GM20431 (cell line): ENCODE data around the gene KRTAP12-1.

Experiments used
- in situ Hi-C: fragments of 300-500 bp; cut with MseI, MboI; formaldehyde crosslinking; loops from one replicate; pipeline ENCODE4 v1.15.0; 2020; ENCODE audit warnings: low sequenced_read_pairs; ENCODE audit not compliant: unreplicated experiment

Gene KRTAP12-1, protein sequence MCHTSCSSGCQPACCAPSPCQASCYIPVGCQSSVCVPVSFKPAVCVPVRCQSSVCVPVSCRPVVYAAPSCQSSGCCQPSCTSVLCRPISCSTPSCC

DNA sequence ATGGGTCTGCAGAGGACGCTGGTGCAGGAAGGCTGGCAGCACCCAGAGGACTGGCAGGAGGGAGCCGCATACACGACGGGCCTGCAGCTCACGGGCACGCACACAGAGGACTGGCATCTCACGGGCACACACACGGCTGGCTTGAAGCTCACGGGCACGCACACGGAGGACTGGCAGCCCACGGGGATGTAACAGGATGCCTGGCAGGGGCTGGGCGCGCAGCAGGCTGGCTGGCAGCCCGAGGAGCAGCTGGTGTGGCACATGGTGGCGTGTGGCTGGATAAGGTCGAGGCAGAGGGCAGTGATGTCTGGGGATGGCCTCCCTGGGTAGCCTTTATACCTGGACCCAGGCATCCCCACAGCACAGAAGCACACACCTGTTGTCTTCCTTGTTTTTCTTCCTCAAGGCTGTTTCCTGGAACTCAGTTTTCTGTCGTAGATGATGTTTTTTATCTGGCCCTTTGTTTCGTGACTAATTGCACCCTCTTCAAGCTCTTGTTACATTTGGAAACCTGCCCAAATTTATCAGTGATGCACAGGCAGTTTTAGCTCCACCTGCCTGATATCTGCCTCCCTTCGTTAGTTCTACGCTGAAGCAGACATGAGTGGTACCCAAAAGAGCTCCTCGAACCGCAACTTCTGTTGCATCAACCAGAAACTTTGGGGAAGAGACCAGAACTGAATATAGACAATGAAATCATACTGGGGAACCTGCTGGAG, at the start of gene KRTAP12-1:
TSS of gene KRTAP12-1 (minus strand) at position 303 of the 719 bp plus-strand sequence. CDS start at position 263, 40 bp downstream.
- in situ Hi-C loops, result no loop called here

DNA sequence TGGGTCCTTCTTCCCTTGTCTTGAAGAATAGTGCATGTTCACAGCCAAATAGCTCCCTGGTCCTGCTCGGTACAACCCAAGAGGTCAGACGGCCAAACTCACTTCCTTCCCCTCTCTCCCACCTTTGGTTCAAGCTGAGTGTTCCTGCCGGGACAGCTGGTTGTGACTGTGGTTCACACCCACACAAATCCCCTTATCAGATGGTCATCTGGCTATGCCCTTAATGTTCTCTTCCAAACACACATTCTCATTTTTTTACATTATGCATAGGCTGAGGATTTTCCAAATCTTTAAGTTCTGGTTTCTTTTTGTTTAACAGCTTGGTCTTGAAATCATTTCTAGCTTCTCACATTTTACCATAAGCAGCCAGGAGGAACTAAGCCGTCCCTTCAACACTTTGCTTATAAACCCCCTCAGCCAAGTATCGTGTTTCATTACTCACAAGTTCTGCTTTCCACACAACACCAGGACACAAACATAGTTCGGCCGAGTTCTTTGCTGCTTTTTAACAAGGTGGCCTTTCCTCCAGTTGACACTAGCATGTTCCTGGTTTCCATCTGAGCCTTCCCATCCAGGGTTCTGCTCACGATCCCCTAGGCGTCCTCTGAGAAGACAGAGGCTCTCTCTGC, 49.1 kb upstream of the KRTAP12-1 start:
- in situ Hi-C loops, result no loop called here

DNA sequence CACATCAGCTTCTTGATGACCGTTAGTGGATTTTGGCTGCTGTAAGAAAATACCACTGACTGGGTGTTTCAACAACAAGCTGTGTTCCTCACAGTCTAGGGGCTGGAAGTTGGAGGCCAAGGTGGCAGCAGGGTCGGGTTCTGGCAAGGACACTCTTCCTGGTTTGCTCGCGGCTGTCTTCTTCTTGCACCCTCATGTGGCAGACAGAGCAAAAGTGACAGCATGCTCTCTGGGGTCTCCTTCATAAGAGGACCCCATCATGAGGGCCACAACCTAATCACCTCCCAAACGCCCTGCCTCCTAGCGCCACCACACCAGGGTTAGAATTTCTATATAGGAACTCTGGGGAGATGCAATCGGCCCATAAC, 48.0 kb upstream of the KRTAP12-1 start:
- in situ Hi-C loops, result no loop called here

DNA sequence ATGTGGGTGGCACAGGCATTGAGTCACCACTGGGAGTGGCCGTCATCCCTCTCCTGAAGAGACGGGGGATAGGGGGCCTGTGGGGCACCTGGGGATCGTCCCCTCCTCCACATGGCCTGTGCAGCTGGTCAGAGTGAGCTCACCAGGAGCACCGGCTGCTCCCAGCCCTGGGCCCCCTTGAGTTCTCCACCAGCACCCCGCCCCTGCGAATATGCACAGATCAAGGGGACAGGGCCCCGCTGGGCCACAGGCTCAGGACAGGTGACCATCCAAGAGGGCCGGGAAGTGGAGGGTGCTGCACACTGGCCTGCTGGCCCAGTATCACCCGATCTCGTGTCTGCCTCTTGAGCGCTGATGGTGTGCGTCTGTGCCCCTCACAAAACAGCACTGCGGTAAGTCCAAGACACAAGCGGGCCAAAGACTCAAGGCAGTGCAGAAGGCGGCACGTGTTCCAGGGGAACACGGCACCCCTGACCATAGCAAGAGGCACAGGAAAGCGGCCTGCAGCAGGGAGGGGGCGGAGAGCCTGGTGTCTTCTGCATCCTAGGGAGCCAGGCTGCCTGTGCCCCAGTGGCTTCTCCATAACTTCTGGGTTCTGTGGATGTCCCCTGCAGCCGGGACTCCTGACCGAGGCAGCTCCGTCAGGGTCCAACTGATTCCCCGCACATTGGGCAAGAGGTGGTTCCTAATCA, 47.5 kb upstream of the KRTAP12-1 start:
- in situ Hi-C loops, result no loop called here

- in situ Hi-C loops, result no loop called here
Observed at GRCh38 chr21:44728716-44729115, 46.8 kb upstream of the KRTAP12-1 start.

DNA sequence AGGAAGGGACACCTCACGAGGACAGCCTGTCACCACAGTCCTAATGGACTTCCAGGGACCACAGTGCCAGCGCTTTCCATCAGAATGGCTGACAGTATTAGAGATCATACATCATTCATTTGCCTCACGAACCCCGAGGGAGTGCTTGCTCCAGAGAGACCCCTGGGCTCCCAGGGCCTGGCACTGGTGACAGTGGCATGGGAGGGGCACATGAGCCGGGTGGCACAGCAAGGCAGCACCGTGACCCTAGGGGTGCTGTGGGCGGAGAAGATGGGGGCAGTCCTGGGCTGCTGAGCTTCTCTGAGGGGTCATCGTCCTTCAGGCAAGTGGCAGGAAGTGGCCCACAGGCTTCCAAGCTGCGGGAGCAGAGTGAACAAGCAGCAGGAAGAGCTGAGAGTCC, 45.8 kb upstream of the KRTAP12-1 start:
- in situ Hi-C loops, result no loop called here

DNA sequence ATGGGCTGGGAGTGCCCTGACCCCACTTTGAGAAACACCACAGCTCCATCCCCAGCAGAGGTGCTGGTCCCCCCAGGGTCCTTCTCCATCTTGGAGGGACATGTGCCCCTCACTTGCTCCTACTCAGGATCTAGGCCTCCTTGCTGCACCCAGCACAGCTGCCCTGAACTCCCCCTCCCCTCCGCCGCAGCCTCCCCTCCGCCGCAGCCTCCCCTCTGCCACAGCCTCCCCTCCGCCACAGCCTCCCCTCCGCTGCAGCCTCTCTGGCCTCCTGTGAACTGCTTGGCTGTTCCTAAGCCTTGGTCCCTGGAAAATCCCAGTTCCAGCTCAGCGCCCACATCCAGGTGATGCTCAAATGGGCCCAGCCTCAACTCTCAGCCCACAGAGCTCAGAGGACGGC, 45.4 kb upstream of the KRTAP12-1 start:
- in situ Hi-C loops, result no loop called here

DNA sequence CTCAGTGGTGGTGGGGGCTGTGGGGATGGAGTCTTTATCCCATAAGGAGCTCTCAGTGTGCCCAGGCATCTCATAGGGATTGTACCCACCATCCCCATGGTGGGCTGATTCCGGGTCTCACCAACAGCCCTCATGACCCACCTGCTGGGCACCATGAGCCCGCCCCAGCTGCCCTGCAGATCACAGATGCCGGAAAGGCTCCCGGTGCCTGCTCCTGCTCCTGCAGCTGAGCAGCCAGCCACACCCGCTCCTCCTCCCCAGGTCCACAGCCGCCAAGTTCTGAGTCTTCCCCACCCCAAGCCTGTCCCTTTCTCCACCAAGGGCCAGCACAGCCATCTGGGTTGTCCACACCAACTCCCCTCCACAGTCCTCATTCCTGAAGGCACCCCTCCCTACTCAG, 44.9 kb upstream of the KRTAP12-1 start:
- in situ Hi-C loops, result no loop called here

DNA sequence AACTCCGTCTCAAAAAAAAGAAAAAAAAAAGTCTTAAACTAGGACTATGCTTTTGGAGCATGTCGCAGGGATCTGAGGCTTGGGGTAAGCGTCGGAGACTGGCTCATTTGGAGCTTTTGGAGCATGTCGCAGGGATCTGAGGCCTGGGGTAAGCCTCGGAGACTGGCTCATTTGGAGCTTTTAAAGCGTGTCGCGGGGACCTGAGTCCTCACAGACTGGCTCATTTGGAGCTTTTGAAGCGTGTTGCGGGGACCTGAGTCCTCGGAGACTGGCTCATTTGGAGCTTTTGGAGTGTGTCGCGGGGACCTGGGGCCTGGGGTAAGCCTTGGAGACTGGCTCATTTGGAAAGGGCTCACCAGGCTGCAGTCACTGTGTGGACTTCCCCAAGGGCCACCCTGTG, 43.0 kb upstream of the KRTAP12-1 start:
- in situ Hi-C loops, result no loop called here

DNA sequence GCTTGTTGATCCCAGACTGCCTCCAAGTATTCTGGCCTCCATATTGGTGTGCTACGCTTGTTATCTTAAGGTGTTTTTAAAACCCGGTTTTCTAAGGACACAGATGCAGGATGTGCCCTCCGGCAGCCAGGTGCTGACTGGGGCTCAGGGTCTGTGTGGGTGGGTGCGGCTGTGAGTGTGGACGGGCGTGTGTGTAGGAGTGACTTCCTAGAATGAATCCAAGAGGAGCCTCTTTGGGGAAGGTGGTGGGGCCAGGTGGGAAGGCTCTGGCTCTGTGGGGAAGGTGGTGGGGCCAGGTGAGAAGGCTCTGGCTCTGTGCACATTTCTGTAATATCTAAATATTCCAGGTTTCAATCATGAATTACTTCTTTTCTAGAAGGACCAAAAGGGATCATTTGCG, 42.2 kb upstream of the KRTAP12-1 start:
- in situ Hi-C loops, result no loop called here

- in situ Hi-C loops, result no loop called here
Observed at GRCh38 chr21:44723177-44724131, 41.5 kb upstream of the KRTAP12-1 start.

DNA sequence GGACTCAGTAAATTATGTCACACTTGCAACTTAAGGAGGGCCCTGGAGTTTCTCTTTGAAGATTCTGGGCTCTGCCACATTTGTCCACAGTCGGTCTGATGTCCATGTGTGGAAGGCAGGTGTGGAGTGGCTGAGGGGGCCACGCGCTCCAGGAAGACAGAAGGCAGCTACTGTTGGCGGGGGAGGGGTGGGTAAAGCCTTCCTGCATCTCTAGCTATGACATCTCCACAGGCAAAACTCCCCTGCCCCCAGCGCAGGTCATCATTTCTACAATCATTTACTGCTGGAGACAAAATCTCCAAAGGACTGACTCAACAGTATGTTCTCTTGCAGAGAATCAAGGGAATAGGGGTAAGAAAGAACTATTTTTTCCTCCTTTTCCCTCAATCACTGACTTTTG, 40.8 kb upstream of the KRTAP12-1 start:
- in situ Hi-C loops, result no loop called here

GRCh38 chr21:44720170-44720569, 38.2 kb upstream of the KRTAP12-1 start:
- in situ Hi-C loops, result no loop called here

DNA sequence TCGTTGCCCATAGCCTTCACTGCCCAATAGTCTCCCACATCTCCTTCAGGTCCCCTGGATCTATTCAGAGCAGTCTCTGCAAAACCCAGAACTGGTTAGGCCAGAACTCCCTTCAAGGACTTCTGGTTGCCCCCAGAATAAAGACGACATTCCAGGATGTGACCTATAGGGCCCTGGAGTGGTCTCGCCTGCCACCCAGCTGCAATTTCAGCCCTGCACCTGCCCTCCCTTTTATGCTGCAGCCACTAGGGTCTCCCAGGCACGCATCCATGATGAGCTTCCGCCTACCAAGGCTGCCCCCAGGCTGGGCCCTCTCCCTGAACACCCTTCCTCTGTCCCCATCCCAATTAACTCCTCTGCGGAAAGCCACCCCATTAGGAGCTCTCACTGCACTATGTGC, 36.6 kb upstream of the KRTAP12-1 start:
- in situ Hi-C loops, result no loop called here

DNA sequence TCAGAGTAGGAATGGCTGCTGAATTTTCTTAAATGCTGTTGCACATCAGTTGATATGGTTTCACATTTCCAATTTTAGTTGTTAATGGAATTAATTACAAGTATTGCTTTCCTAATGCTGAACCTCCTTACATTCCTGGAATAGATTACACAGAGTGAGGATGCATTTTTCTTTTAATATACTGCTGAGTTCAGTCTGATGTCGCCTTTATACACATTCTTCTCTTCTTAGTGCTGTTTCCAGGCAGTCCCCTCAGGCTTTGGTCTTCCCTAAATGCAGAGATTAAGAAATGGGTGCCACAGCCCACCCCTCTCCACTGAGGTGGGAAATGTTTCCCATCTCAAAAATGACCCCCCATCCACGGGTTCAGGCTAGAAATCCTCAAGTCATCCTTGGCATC, 36.1 kb upstream of the KRTAP12-1 start:
- in situ Hi-C loops, result no loop called here

DNA sequence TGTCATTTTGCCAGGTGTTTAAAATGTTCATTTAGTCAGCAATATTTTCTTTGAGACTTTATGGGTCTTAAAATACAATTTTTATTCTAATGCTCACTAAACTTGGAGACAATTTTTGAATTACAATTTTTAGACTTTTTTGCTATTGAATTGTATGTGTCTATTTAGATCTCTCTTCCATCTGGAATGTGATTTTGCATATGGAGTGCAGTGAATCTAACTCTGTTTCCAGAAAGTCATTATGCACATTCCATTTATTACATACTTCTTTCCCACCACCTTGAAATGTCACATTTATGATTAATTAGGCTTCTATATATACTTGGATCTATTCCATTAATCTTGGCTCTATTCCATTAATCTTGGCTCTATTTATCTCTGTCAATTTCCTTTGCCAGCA, 35.0 kb upstream of the KRTAP12-1 start:
- in situ Hi-C loops, result no loop called here

DNA sequence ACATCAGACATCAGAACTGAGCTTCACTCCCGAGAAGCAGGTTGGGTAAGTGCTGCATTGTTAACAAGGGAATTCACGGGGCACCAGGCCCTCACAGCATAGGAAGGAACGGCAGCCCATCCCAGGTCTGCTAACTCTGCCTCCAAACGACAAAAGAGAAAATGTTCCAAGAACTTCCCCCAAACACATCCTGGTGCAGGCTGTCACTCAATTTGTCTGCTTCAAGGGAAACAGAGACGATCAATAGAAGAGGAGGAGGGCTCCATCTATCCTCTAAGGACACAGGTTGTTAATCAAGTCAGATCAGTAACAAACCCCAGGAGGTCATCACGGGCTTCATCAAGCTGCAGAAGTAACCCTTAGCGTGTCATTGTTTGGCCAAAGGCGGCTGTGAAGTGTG, 32.9 kb upstream of the KRTAP12-1 start:
- in situ Hi-C loops, result no loop called here

DNA sequence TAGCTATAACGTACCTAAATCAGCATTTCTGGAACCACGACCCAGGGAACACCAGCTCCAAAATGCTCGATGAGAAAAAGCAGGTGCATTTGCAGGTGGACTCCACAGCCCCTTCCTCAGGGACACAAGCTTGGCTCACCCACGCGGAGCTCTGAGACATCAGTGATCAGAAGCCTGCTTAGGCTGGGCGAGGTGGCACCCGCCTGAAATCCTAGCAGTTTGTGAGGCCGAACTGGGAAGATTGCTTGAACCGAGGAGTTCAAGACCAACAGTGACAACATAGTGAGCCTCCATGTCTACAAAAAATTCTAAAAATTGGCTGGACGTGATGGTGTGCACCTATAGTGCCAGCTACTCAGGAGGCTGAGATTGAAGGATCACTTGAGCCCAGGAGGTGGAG, 31.9 kb upstream of the KRTAP12-1 start:
- in situ Hi-C loops, result no loop called here

DNA sequence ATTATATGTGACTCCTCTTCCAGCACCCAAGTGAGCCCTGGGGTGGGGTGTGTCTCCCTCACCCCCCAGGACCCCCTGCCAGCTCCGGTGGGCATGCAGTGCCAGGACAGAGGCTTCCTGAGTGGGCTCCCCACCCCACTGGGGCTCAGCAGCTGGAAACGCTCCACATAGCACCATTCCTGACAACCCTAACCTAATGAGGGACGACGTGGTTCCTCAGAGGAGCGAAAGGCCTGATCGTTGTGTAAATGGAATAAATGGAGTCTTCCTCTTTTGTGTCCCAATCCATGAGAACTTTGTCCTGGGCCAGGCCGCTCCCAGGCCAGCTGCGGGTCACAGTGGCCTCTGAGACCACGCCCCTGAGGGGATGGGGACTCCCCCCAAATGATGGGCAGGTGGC, 31.2 kb upstream of the KRTAP12-1 start:
- in situ Hi-C loops, result no loop called here
